8988T (cell line): ENCODE measurements around the gene SLC2A5.

Source experiments
- DNase-seq: peaks from one replicate; pipeline ENCODE4 v3.0.0; 2011

The SLC2A5 gene

GRCh38 chr1:9088807-9089206 is 19.4 kb upstream of the SLC2A5 start:
- no peak for DNase-seq

- DNase-seq, result no peak
Measured at GRCh38 chr1:9087411-9088125, 18.1 kb upstream of the SLC2A5 start.

GRCh38 chr1:9086796-9087195 is 17.4 kb upstream of the SLC2A5 start:
- DNase-seq, result no peak

- DNase-seq, result no peak
Measured at GRCh38 chr1:9086045-9086444, 16.6 kb upstream of the SLC2A5 start.

- no peak for DNase-seq
Measured at GRCh38 chr1:9085306-9085940, 16.0 kb upstream of the SLC2A5 start.

GRCh38 chr1:9084906-9085305 is 15.5 kb upstream of the SLC2A5 start:
- DNase-seq, result no peak

- no peak for DNase-seq
Measured at GRCh38 chr1:9081473-9081872, 12.0 kb upstream of the SLC2A5 start.

- DNase-seq, result no peak
Measured at GRCh38 chr1:9080705-9081291, 11.4 kb upstream of the SLC2A5 start.

GRCh38 chr1:9079988-9080704 is 10.7 kb upstream of the SLC2A5 start:
- no peak for DNase-seq

- DNase-seq, result no peak
Measured at GRCh38 chr1:9078752-9079500, 9.5 kb upstream of the SLC2A5 start.

GRCh38 chr1:9078015-9078751 is 8.7 kb upstream of the SLC2A5 start:
- DNase-seq, result no peak

- DNase-seq, result no peak
Measured at GRCh38 chr1:9075022-9075421, 5.6 kb upstream of the SLC2A5 start.

GRCh38 chr1:9073143-9073542 is 3.7 kb upstream of the SLC2A5 start:
- DNase-seq, result no peak

GRCh38 chr1:9071554-9072235 is 2.3 kb upstream of the SLC2A5 start:
- no peak for DNase-seq

- no peak for DNase-seq
Measured at GRCh38 chr1:9070486-9070885, 1.1 kb upstream of the SLC2A5 start.

GRCh38 chr1:9068981-9069325 is 482 bp downstream of the SLC2A5 start:
- no peak for DNase-seq

GRCh38 chr1:9066945-9067807 is 2.3 kb downstream of the SLC2A5 start:
- DNase-seq, result no peak

- DNase-seq, result no peak
Measured at GRCh38 chr1:9065213-9065751, 4.2 kb downstream of the SLC2A5 start.

- DNase-seq, result no peak
Measured at GRCh38 chr1:9062846-9063245, 6.6 kb downstream of the SLC2A5 start.

GRCh38 chr1:9062021-9062471 is 7.4 kb downstream of the SLC2A5 start:
- DNase-seq, result no peak
